ENCODE data around the gene COL4A2. TPM values are rescaled to one million over a fixed set of nuclear protein-coding genes. Genes with fewer than 3 reads are reported as not detected.
"Not testable (repeated sequence)": the region's sequence is repeated elsewhere in the genome, so short reads cannot be mapped to it uniquely, and the experiment has no call there.

Gene COL4A2
- total and polyA plus RNA-seq, 4 donors: 8.0 to 45.2 (median 40.3) TPM

GRCh38 chr13:110394371-110394841, 87.3 kb downstream of the COL4A2 start:
- no peak overlapping the region for H3K4me3 ChIP-seq (ENCODE audit: low read depth in 1 of 3, low read length in 3 of 3)
- H3K9ac ChIP-seq (ENCODE audit: low read depth in 1 of 2, low read length in 2 of 2): no peak overlapping the region
- H3K27me3 ChIP-seq (ENCODE audit: control insufficient read depth in 4 of 4, insufficient read depth in 4 of 4, low read length in 3 of 4): no peaks in the 10 kb centered on the region
- WGBS: 91% methylated on average over 13 of the region's 13 CpGs
- H3K9me3 ChIP-seq (ENCODE audit: control insufficient read depth in 4 of 4, low read length in 3 of 4): peaks cover 0 to 4% (median 0%) of the 10 kb centered on the region in 4 donors
- no peak overlapping the region for H3K27ac ChIP-seq (ENCODE audit: low read depth in 1 of 2, low read length in 2 of 2)
- TF ChIP-seq ATF3 (IDR thresholded peaks at IDR 0.05): no peak
- TF ChIP-seq JUND (IDR thresholded peaks at IDR 0.05): no peak
- TF ChIP-seq SP1 (IDR thresholded peaks at IDR 0.05): no peak
- TF ChIP-seq CTCF (IDR thresholded peaks at IDR 0.05; ENCODE audit: low read depth, low read length, missing input control): no peak
- TF ChIP-seq GABPA (IDR thresholded peaks at IDR 0.05 in 1 of 2, conservative IDR thresholded peaks at IDR 0.05 in 1 of 2): no peak
- no peak for TF ChIP-seq EGR1 (IDR thresholded peaks at IDR 0.05; ENCODE audit: low read depth in 2 of 2)
- no peak for TF ChIP-seq FOXA1 (IDR thresholded peaks at IDR 0.05)
- TF ChIP-seq, protein P1, sequence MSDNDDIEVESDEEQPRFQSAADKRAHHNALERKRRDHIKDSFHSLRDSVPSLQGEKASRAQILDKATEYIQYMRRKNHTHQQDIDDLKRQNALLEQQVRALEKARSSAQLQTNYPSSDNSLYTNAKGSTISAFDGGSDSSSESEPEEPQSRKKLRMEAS (IDR thresholded peaks at IDR 0.05): no peak
- TF ChIP-seq FOXA2 (IDR thresholded peaks at IDR 0.05): no peak
- TF ChIP-seq, protein P2, sequence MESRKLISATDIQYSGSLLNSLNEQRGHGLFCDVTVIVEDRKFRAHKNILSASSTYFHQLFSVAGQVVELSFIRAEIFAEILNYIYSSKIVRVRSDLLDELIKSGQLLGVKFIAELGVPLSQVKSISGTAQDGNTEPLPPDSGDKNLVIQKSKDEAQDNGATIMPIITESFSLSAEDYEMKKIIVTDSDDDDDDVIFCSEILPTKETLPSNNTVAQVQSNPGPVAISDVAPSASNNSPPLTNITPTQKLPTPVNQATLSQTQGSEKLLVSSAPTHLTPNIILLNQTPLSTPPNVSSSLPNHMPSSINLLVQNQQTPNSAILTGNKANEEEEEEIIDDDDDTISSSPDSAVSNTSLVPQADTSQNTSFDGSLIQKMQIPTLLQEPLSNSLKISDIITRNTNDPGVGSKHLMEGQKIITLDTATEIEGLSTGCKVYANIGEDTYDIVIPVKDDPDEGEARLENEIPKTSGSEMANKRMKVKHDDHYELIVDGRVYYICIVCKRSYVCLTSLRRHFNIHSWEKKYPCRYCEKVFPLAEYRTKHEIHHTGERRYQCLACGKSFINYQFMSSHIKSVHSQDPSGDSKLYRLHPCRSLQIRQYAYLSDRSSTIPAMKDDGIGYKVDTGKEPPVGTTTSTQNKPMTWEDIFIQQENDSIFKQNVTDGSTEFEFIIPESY (IDR thresholded peaks at IDR 0.05): no peak
- no peak for TF ChIP-seq REST (IDR thresholded peaks at IDR 0.05)
- TF ChIP-seq NR2F2 (IDR thresholded peaks at IDR 0.05): no peak
- TF ChIP-seq RXRA (IDR thresholded peaks at IDR 0.05): no peak
- TF ChIP-seq HNF4A (conservative IDR thresholded peaks at IDR 0.05): no peak
- DNase-seq (ENCODE audit: low spot score): no peak
- no peaks in the 10 kb centered on the region for H3K4me1 ChIP-seq (ENCODE audit: control insufficient read depth in 4 of 4, insufficient read depth in 4 of 4, low read length in 3 of 4)
- H3K36me3 ChIP-seq (ENCODE audit: control insufficient read depth in 4 of 4, insufficient read depth in 3 of 4, low read depth in 1 of 4, low read length in 3 of 4): no peaks in the 10 kb centered on the region

GRCh38 chr13:110395616-110396015, 88.5 kb downstream of the COL4A2 start:
- not testable (repeated sequence) for H3K9ac ChIP-seq (ENCODE audit: low read depth in 1 of 2, low read length in 2 of 2); H3K4me1 ChIP-seq (ENCODE audit: control insufficient read depth in 4 of 4, insufficient read depth in 4 of 4, low read length in 3 of 4); H3K36me3 ChIP-seq (ENCODE audit: control insufficient read depth in 4 of 4, insufficient read depth in 3 of 4, low read depth in 1 of 4, low read length in 3 of 4); DNase-seq (ENCODE audit: low spot score); H3K9me3 ChIP-seq (ENCODE audit: control insufficient read depth in 4 of 4, low read length in 3 of 4); H3K27ac ChIP-seq (ENCODE audit: low read depth in 1 of 2, low read length in 2 of 2); H3K4me3 ChIP-seq (ENCODE audit: low read depth in 1 of 3, low read length in 3 of 3); H3K27me3 ChIP-seq (ENCODE audit: control insufficient read depth in 4 of 4, insufficient read depth in 4 of 4, low read length in 3 of 4)
- 86% methylated on average over 14 of the region's 14 CpGs for WGBS

Data from liver (tissue), 9 donors.